GM10248 (cell line): ENCODE results near the gene DNM1.
A peak's percentile ranks its signal among the peaks of the same experiment; 100 is the strongest.

Experiments used
- CTCF ChIA-PET: fragments of 300-600 bp; sonication (Branson Sonifier 250); formaldehyde crosslinking; extraction: SDS; loops from one replicate; lab custom pipeline; 2021; ENCODE audit warnings: antibody characterized with exemption; lab: Yijun Ruan, JAX
- POLR2A ChIA-PET: fragments of 350-650 bp; sonication (Branson Sonifier 250); formaldehyde crosslinking; extraction: SDS; loops from one replicate; lab custom pipeline; 2020; ENCODE audit warnings: antibody characterized with exemption; lab: Yijun Ruan, JAX
- DNase-seq: peaks from one replicate; pipeline ENCODE4 v3.0.0; 2012; ENCODE audit errors: extremely low spot score
- CTCF ChIP-seq: IDR thresholded peaks from 2 replicates; pipeline ENCODE4 v1.5.1; 2012; ENCODE audit warnings: mild to moderate bottlenecking, low read depth; ENCODE audit errors: extremely low read depth, missing control alignments, control extremely low read depth

The DNM1 gene

GRCh38 chr9:128252317-128253139 is 49.3 kb downstream of the DNM1 start:
- CTCF ChIA-PET, result no interaction called here
- no peak for TF ChIP-seq CTCF
- DNase-seq, result no peak
- POLR2A ChIA-PET, result interaction anchor here (0.5 kb wide), 1 partner anchor 119 kb away, joined by 4 read pairs; the partner anchor contains the start of gene URM1

GRCh38 chr9:128253140-128253990 is 50.2 kb downstream of the DNM1 start:
- DNase-seq, result no peak
- ChIA-PET POLR2A (no interaction called here), CTCF (interaction anchor here (0.8 to 0.9 kb wide), 2 partner anchors 9 to 92 kb away, joined by 3 to 4 read pairs; no protein-coding TSS in a partner anchor)
- no peak for TF ChIP-seq CTCF

GRCh38 chr9:128253991-128254346 is 50.8 kb downstream of the DNM1 start:
- TF ChIP-seq CTCF, result no peak
- no peak for DNase-seq
- POLR2A ChIA-PET, result interaction anchor here (1.9 kb wide), 1 partner anchor 22 kb away, joined by 4 read pairs; the partner anchor contains the start of genes GOLGA2 and SWI5
- CTCF ChIA-PET, result interaction anchor here (0.8 to 1.4 kb wide), 3 partner anchors 8 to 91 kb away, joined by 3 to 4 read pairs (median 3); no protein-coding TSS in a partner anchor

GRCh38 chr9:128254362-128254761 is 51.2 kb downstream of the DNM1 start:
- CTCF ChIA-PET, result interaction anchor here (1.1 to 1.9 kb wide), 4 partner anchors 9 to 64 kb away, joined by 3 to 9 read pairs (median 5); no protein-coding TSS in a partner anchor
- no peak for DNase-seq
- TF ChIP-seq CTCF, result no peak
- POLR2A ChIA-PET, result interaction anchor here (1.9 kb wide), 1 partner anchor 22 kb away, joined by 4 read pairs; the partner anchor contains the start of genes GOLGA2 and SWI5

GRCh38 chr9:128254855-128255759 is 51.9 kb downstream of the DNM1 start:
- peak; percentile 71 for DNase-seq

More at GRCh38 chr9:128254855-128255759, 51.9 kb downstream of the DNM1 start:
- CTCF ChIA-PET, result interaction anchor here (0.6 to 1.9 kb wide), 18 partner anchors 8 to 165 kb away, joined by 3 to 9 read pairs (median 4); no protein-coding TSS in a partner anchor
- POLR2A ChIA-PET, result interaction anchor here (0.6 to 1.9 kb wide), 2 partner anchors 21 to 325 kb away, joined by 3 to 4 read pairs; partner anchors contain the start of genes GOLGA2 and SWI5
- TF ChIP-seq CTCF, result peak; percentile 85
